A549 treated with CpdA at 1 μM for 4 hours (cell line): ENCODE data around the gene OSGIN1. TPM values are rescaled to one million over a fixed set of nuclear protein-coding genes. Genes with fewer than 3 reads are reported as not detected.

Experiments used
- total RNA-seq: library from RNA; stranded (reverse); fragments of 200-300 nt; extraction: Qiagen RNA extraction; gene quantifications from 5 replicates; pipeline ENCODE4 v1.2.3, GENCODE V29; 2022; ENCODE audit warnings: low read depth

The OSGIN1 gene, protein sequence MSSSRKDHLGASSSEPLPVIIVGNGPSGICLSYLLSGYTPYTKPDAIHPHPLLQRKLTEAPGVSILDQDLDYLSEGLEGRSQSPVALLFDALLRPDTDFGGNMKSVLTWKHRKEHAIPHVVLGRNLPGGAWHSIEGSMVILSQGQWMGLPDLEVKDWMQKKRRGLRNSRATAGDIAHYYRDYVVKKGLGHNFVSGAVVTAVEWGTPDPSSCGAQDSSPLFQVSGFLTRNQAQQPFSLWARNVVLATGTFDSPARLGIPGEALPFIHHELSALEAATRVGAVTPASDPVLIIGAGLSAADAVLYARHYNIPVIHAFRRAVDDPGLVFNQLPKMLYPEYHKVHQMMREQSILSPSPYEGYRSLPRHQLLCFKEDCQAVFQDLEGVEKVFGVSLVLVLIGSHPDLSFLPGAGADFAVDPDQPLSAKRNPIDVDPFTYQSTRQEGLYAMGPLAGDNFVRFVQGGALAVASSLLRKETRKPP
- total RNA-seq = 26.7 to 64.3 TPM (median 38.3 TPM) in 5 replicates

DNA sequence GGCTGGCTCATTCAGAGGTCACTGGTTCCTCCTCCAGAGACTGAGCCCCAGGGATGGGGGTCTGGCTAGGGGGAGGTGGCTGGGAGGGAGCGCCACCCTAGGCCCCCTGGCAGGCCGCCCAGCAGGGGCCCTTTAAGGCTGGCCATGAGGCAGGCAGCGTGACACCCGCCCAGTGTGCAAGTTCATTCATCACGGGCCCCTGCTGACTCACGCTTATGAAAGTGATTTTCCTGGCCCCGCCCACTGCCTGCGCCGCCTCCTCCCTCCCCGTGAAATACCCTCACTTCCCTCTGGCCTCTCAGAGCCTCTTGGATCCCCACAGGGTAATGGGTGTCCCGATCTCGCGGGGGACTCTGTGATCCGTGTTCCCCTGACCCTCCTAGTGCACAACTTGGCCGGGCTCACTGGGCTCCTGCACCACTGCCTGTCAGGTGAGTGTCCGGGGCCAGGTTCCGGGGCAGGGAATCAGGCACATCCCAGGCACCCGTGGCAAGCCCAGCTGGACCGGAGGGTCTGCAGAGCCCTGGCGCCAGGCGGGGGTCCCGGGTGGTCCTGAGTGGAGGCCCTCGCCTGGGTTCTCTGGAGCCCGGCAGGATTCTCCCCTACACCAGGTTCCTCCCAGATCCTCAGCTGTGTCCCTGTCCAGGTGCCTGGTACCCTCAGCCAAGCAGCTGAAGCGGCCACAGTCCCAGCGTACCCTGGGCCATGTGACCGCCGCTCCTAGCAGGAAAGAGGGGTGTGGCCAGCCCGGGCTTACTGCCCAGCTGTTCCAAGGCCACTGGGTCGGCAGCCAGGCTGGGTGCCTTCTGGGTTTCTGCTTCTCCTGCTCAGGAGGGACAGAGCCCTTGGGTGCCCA, at the start of gene OSGIN1:
OSGIN1 (plus strand) TSS at position 301 of the 856 bp plus-strand sequence. CDS start 4,432 bp downstream, outside the sequence.

DNA sequence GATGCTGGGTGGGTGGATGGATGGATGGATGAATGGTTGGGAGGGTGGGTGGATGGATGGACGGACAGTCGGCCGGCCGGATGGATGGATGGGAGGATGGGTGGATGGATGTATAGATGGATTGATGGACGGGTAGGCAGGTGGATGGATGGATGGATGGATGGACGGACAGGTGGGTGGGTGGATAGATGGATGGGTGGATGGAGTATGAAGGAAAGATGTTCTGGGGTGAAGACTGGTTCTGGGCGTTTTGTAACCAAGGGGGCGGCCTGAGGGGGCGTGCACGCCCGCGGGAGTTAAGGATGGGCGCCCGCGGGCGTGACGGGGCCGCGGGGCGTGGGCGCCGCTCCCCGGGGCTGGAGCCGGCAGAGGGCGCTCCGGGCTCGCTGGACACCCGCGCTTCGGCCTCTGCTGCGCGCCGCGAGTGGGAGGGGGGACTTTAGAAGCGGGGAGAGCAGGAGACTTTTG, 14.8 kb downstream of the OSGIN1 start, which contains the start of gene NECAB2:
NECAB2 (plus strand) TSS at position 407 of the 468 bp plus-strand sequence. CDS start 405 bp downstream, outside the sequence.

Other genes starting within 250 kb of the OSGIN1 start
- gene HSBP1, start 145.3 kb upstream of the OSGIN1 start, total RNA-seq = 149 to 214 TPM (median 182 TPM) in 5 replicates
- gene MLYCD, start 54.1 kb upstream of the OSGIN1 start, total RNA-seq = 1.2 to 2.6 TPM (median 2.2 TPM) in 5 replicates
- gene NECAB2, start 15.0 kb downstream of the OSGIN1 start, total RNA-seq = 2.1 to 4.5 TPM (median 2.9 TPM) in 5 replicates
- gene SLC38A8, start 89.6 kb downstream of the OSGIN1 start, total RNA-seq = not detected in 5 replicates
- 42.3 to 48.9 TPM (median 46.1 TPM) in 5 replicates for gene MBTPS1, start 163.7 kb downstream of the OSGIN1 start, total RNA-seq
- 17.2 to 18.7 TPM (median 18.1 TPM) in 5 replicates for gene HSDL1, start 191.9 kb downstream of the OSGIN1 start, total RNA-seq
- 0.09 to 0.50 TPM (median 0.19 TPM) in 5 replicates for gene DNAAF1, start 192.1 kb downstream of the OSGIN1 start, total RNA-seq
- 25.1 to 35.3 TPM (median 27.9 TPM) in 5 replicates for gene TAF1C, start 233.8 kb downstream of the OSGIN1 start, total RNA-seq
- gene ADAD2, start 237.9 kb downstream of the OSGIN1 start, total RNA-seq = not detected in 5 replicates